A549 (cell line): ENCODE results near the gene FAM20C.

Experiments
- CBX2 ChIP-seq: fragments of 200-600 bp; sonication (generic); IDR thresholded peaks from 2 replicates; pipeline ENCODE4 v1.6.1; 2016; ENCODE audit warnings: low read depth, mild to moderate bottlenecking, borderline replicate concordance
- CTCF ChIP-seq: fragments of >200 bp; sonication (Bioruptor Twin); formaldehyde crosslinking; IDR thresholded peaks from 3 replicates; pipeline ENCODE4 v1.5.1; 2016
- EP300 ChIP-seq, 2 experiments: fragments of >200 bp; sonication (Bioruptor Twin); formaldehyde crosslinking; IDR thresholded peaks; 2 replicates in 1 of 2; 3 replicates in 1 of 2; pipeline ENCODE4 v1.6.1; 2016 to 2017
- GATA3 ChIP-seq: IDR thresholded peaks from 2 replicates; pipeline ENCODE4 v1.6.1; 2012; ENCODE audit warnings: borderline replicate concordance
- MAFK ChIP-seq: fragments of 450-650 bp; IDR thresholded peaks from 2 replicates; pipeline ENCODE4 v1.6.1; 2014; ENCODE audit not compliant: partially characterized antibody
- MAZ ChIP-seq: fragments of 150-350 bp; IDR thresholded peaks from 2 replicates; pipeline ENCODE4 v1.6.1; 2014; ENCODE audit warnings: antibody characterized with exemption, low read depth, low read length, borderline replicate concordance
- MYC ChIP-seq: IDR thresholded peaks from 2 replicates; pipeline ENCODE4 v1.6.1; 2012; ENCODE audit warnings: mild to moderate bottlenecking, inconsistent platforms, low read length, improper control_type of control experiment, borderline replicate concordance
- POLR2A ChIP-seq: IDR thresholded peaks from 2 replicates; pipeline ENCODE4 v1.6.1; 2012; ENCODE audit warnings: mild to moderate bottlenecking, low read length
- POLR2AphosphoS2 ChIP-seq: conservative IDR thresholded peaks from 2 replicates; pipeline ENCODE4 v1.6.1; 2012; ENCODE audit warnings: low read length, improper control_type of control experiment, inconsistent platforms
- RAD21 ChIP-seq, 2 experiments: fragments of >200 bp in 1 of 2; sonication (Bioruptor Twin) in 1 of 2; formaldehyde crosslinking in 1 of 2; IDR thresholded peaks in 1 of 2; conservative IDR thresholded peaks in 1 of 2; 2 replicates in 1 of 2; 3 replicates in 1 of 2; pipeline ENCODE4 v1.6.1; 2012 to 2018; ENCODE audit warnings: inconsistent platforms in 1 of 2
- SMC3 ChIP-seq: fragments of >200 bp; sonication (Bioruptor Twin); formaldehyde crosslinking; IDR thresholded peaks from 3 replicates; pipeline ENCODE4 v1.6.1; 2018; ENCODE audit warnings: inconsistent platforms
- ZFP36 ChIP-seq: fragments of 450-650 bp; IDR thresholded peaks from 2 replicates; pipeline ENCODE4 v1.6.1; 2014; ENCODE audit warnings: borderline replicate concordance; ENCODE audit not compliant: partially characterized antibody
- ZNF302 ChIP-seq: fragments of 250-450 bp; sonication (Bioruptor Pico); IDR thresholded peaks from 2 replicates; pipeline ENCODE4 v1.9.0; 2021; ENCODE audit warnings: inconsistent platforms, mild to moderate bottlenecking, moderate library complexity
- TF ChIP-seq, protein P1 (sequence below): fragments of 150-350 bp; IDR thresholded peaks from 2 replicates; pipeline ENCODE4 v1.6.1; 2014; ENCODE audit warnings: low read depth, mild to moderate bottlenecking, low read length

DNA sequence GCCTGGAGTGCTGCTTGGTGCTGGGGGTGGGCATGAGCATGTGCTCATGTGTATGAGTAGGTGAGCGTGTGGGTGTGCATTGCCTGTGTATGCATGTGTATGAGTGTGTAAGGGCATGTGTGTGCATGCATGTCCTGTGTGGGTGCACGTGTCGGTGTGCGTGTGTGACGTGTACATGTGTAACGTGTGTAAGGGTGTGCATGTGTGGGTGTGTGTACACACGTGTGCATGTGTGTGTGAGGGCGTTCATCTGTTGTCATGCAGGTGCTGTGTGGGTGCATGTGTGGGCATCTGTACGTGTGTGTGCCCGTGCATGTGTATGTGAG is 30.3 kb downstream of the FAM20C start:
- TF ChIP-seq CTCF (no peak), POLR2AphosphoS2 (no peak), ZNF302 (CRISPR knock-in tag) (no peak), MAZ (no peak), SMC3 (no peak), MAFK (no peak), ZFP36 (no peak), RAD21 (conservative IDR thresholded peaks at IDR 0.05 in 1 of 2, IDR thresholded peaks at IDR 0.05 in 1 of 2) (no peak), MYC (no peak), POLR2A (no peak), CBX2 (no peak), EP300 (IDR thresholded peaks at IDR 0.05) (no peak), GATA3 (no peak)
- TF ChIP-seq, protein P1, sequence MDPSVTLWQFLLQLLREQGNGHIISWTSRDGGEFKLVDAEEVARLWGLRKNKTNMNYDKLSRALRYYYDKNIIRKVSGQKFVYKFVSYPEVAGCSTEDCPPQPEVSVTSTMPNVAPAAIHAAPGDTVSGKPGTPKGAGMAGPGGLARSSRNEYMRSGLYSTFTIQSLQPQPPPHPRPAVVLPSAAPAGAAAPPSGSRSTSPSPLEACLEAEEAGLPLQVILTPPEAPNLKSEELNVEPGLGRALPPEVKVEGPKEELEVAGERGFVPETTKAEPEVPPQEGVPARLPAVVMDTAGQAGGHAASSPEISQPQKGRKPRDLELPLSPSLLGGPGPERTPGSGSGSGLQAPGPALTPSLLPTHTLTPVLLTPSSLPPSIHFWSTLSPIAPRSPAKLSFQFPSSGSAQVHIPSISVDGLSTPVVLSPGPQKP = no peak
